Type B pancreatic cell (in vitro differentiated cells): Measurements from ENCODE around the gene CYS1. TPM values are rescaled to one million over a fixed set of nuclear protein-coding genes. Genes with fewer than 3 reads are reported as not detected.

Experiments
- DNase-seq: peaks from one replicate; pipeline ENCODE4 v3.0.0; 2021; ENCODE audit warnings: mixed read lengths; ENCODE audit not compliant: unreplicated experiment; ENCODE audit errors: extremely low spot score
- H3K27ac Mint-ChIP-seq: 2 replicates; pipeline ENCODE4 v1.8.0; 2021; ENCODE audit warnings: mild to moderate bottlenecking, mixed read lengths
- H3K27me3 Mint-ChIP-seq: 2 replicates; pipeline ENCODE4 v1.8.0; 2021; ENCODE audit warnings: mixed read lengths
- H3K36me3 Mint-ChIP-seq: 2 replicates; pipeline ENCODE4 v1.8.0; 2021; ENCODE audit warnings: mixed read lengths
- H3K4me1 Mint-ChIP-seq: one replicate; pipeline ENCODE4 v1.8.0; 2021; ENCODE audit warnings: mixed read lengths; ENCODE audit not compliant: unreplicated experiment
- H3K4me3 Mint-ChIP-seq: 2 replicates; pipeline ENCODE4 v1.8.0; 2021; ENCODE audit warnings: mild to moderate bottlenecking, mixed read lengths
- H3K9me3 Mint-ChIP-seq: 2 replicates; pipeline ENCODE4 v1.8.0; 2021; ENCODE audit warnings: mixed read lengths
- total RNA-seq: library from RNA; stranded (reverse); gene quantifications from 2 replicates; pipeline ENCODE4 v1.2.1, GENCODE V29; 2021; ENCODE audit warnings: low replicate concordance
- TF ChIP-seq, protein P1 (sequence below): fragments of 200-600 bp; sonication (generic); conservative IDR thresholded peaks from 2 replicates; pipeline ENCODE4 v1.5.0; 2021; ENCODE audit warnings: antibody characterized with exemption, mild to moderate bottlenecking

Gene CYS1
- total RNA-seq, 1 donor from 2014 or later: 0.94 TPM

- H3K4me1 Mint-ChIP-seq: peaks cover 11% of the 10 kb centered on the region
- no peaks in the 10 kb centered on the region for H3K36me3 Mint-ChIP-seq
- no peak for DNase-seq
- TF ChIP-seq, protein P1, sequence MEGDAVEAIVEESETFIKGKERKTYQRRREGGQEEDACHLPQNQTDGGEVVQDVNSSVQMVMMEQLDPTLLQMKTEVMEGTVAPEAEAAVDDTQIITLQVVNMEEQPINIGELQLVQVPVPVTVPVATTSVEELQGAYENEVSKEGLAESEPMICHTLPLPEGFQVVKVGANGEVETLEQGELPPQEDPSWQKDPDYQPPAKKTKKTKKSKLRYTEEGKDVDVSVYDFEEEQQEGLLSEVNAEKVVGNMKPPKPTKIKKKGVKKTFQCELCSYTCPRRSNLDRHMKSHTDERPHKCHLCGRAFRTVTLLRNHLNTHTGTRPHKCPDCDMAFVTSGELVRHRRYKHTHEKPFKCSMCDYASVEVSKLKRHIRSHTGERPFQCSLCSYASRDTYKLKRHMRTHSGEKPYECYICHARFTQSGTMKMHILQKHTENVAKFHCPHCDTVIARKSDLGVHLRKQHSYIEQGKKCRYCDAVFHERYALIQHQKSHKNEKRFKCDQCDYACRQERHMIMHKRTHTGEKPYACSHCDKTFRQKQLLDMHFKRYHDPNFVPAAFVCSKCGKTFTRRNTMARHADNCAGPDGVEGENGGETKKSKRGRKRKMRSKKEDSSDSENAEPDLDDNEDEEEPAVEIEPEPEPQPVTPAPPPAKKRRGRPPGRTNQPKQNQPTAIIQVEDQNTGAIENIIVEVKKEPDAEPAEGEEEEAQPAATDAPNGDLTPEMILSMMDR: no peak
- no peaks in the 10 kb centered on the region for H3K27me3 Mint-ChIP-seq
- no peak overlapping the region for H3K4me3 Mint-ChIP-seq
- no peak overlapping the region for H3K27ac Mint-ChIP-seq
- no peaks in the 10 kb centered on the region for H3K9me3 Mint-ChIP-seq
Measured at GRCh38 chr2:10028988-10029874, 51.0 kb downstream of the CYS1 start.

- no peak for DNase-seq
- Mint-ChIP-seq H3K9me3 (no peaks in the 10 kb centered on the region), H3K27me3 (no peaks in the 10 kb centered on the region), H3K4me3 (no peak overlapping the region), H3K36me3 (no peaks in the 10 kb centered on the region), H3K4me1 (peaks cover 11% of the 10 kb centered on the region), H3K27ac (no peak overlapping the region)
- TF ChIP-seq, protein P1: peak; percentile 19
Measured at GRCh38 chr2:10028407-10028987, 51.7 kb downstream of the CYS1 start.

GRCh38 chr2:10027660-10028330 lies 52.4 kb downstream of the CYS1 start:
- TF ChIP-seq, protein P1: no peak
- Mint-ChIP-seq H3K27me3 (no peaks in the 10 kb centered on the region), H3K36me3 (no peaks in the 10 kb centered on the region), H3K4me1 (peaks cover 11% of the 10 kb centered on the region), H3K4me3 (no peak overlapping the region), H3K9me3 (no peaks in the 10 kb centered on the region), H3K27ac (no peak overlapping the region)
- no peak for DNase-seq

DNA sequence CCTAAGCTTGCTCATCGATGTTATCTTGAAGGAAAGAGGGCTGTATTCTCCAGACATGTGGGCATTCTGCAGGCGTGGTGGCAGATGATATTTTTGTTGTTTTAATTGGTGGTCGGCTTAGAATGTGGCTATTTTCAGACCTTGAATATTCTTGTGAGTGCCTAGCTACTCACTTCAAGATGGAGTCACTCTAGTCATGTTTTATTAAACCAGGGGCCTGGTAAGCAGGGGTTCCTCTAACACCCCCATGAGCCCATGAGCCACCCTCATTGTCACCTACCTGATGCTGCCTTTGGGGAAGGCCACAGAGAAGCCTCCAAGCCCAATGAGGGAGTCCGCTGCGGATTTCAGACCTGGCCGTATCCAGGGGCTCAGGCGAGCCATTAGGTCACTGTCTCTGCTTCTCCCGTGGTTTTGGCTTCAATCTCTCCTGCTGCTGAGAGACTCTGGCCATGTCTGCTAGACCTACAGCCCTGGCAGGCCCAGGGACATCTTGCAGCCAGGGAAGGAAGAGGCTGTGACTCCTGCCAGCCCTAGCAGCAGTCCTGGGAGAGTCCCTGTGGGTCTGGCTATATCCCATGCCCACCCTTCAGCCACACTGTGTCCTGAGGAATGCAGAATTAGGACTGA lies 53.2 kb downstream of the CYS1 start:
- Mint-ChIP-seq H3K27me3 (no peaks in the 10 kb centered on the region), H3K9me3 (no peaks in the 10 kb centered on the region), H3K36me3 (no peaks in the 10 kb centered on the region), H3K4me1 (peaks cover 11% of the 10 kb centered on the region), H3K27ac (no peak overlapping the region), H3K4me3 (no peak overlapping the region)
- TF ChIP-seq, protein P1: no peak
- no peak for DNase-seq

DNA sequence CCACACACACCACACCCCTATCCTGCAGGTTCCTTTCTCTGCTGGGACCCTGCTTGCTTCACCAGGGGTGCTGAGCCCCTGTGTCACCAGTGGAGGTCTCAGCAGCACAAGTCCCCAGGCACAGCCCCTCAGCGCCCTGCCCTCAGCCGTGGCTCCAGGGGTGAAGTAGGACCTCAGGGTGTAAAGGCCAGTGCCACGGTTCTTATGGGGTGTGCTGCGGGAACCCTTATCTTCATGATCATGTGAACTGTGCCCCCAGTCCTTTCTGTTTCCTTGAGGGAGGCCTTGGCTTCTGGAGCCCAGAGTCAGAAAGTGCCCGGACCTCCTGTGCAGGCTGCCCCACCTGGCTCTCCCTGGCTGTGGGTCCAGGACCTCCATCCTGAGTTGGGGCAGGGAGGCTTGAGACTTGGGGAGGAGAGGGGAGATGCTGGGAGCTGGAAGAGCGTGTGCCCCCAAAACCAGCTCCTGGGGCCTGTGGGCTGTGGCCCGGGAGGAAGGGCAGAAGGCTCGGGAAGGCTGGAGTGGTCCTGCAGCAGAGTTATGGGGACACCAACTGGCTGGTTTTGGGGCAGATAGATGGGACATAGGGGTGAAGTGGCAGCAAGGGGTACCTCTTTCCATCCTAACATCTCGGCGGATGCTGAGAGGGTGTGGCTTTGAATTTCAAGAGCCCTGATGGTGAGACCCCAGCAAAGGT lies 57.1 kb downstream of the CYS1 start:
- Mint-ChIP-seq H3K4me3 (no peak overlapping the region), H3K4me1 (peaks cover 8% of the 10 kb centered on the region), H3K36me3 (no peaks in the 10 kb centered on the region), H3K27ac (no peak overlapping the region), H3K9me3 (no peaks in the 10 kb centered on the region), H3K27me3 (peaks cover 3% of the 10 kb centered on the region)
- no peak for DNase-seq
- TF ChIP-seq, protein P1: no peak
